ENCODE measurements around the gene RHBDF2. TPM values are rescaled to one million over a fixed set of nuclear protein-coding genes. Genes with fewer than 3 reads are reported as not detected.
A peak's percentile ranks its signal among the peaks of the same experiment; 100 is the strongest.

RHBDF2 gene
- polyA plus RNA-seq, 1 donor (not counting 4 experiments of a cell fraction or from before 2014, with no cell fraction given) = 14.9 TPM

- Histone ChIP-seq H3K4me3 (ENCODE audit: control insufficient read depth in 2 of 3, extremely low read depth in 1 of 3, insufficient read depth in 2 of 3, low read depth in 1 of 3, low read length in 3 of 3) (peak overlapping the region; percentile 87 to 97 (median 94)), H3K79me2 (ENCODE audit: control insufficient read depth, insufficient read depth, low read length) (peaks cover 55% of the 10 kb centered on the region), H3K27me3 (ENCODE audit: control insufficient read depth, extremely low read depth, insufficient read depth, low read length) (no peaks in the 10 kb centered on the region), H4K20me1 (ENCODE audit: control insufficient read depth, extremely low read depth, insufficient read depth, low read length) (peaks cover 21% of the 10 kb centered on the region), H3K36me3 (ENCODE audit: control insufficient read depth in 2 of 2, extremely low read depth in 1 of 2, insufficient read depth in 2 of 2, low read length in 2 of 2) (peaks cover 5 to 6% of the 10 kb centered on the region in 2 experiments), H3K9ac (ENCODE audit: control insufficient read depth, extremely low read depth, insufficient read depth, low read length) (peak overlapping the region; percentile 95), H3K4me2 (ENCODE audit: control insufficient read depth, extremely low read depth, insufficient read depth, low read depth, low read length) (peak overlapping the region; percentile 84), H3K9me3 (ENCODE audit: control insufficient read depth, low read depth, low read length) (no peaks in the 10 kb centered on the region), H3K9me1 (ENCODE audit: control insufficient read depth, extremely low read depth, insufficient read depth, low read length) (peaks cover 3% of the 10 kb centered on the region), H2AFZ (ENCODE audit: control insufficient read depth, low read length) (no peak overlapping the region), H3K4me1 (ENCODE audit: control insufficient read depth, extremely low read depth, insufficient read depth, low read length) (peaks cover 33% of the 10 kb centered on the region), H3K27ac (ENCODE audit: control insufficient read depth, insufficient read depth, low read length) (peak overlapping the region; percentile 91)
- dilution Hi-C loops (cut with MboI; ENCODE audit: extremely low pct_ligation_motif_present, low sequenced_read_pairs) = no loop called here
- no peak for FAIRE-seq
- DNase-seq (ENCODE audit: low read depth, low spot score) = no peak
- TF ChIP-seq CTCF (optimal IDR thresholded peaks at IDR 0.05 in 1 of 3, IDR thresholded peaks at IDR 0.05 in 1 of 3, conservative IDR thresholded peaks at IDR 0.05 in 1 of 3; ENCODE audit: extremely low read depth in 1 of 3, insufficient read depth in 2 of 3, low read length in 3 of 3) (no peak), EZH2 (IDR thresholded peaks at IDR 0.05; ENCODE audit: low read length) (no peak)
Observed at GRCh38 chr17:76499267-76499667, 2.0 kb downstream of the RHBDF2 start.

GRCh38 chr17:76498876-76499251 is 2.4 kb downstream of the RHBDF2 start:
- peak overlapping the region; percentile 87 to 97 (median 94) for H3K4me3 ChIP-seq (ENCODE audit: control insufficient read depth in 2 of 3, extremely low read depth in 1 of 3, insufficient read depth in 2 of 3, low read depth in 1 of 3, low read length in 3 of 3)
- no peak for FAIRE-seq
- peak overlapping the region; percentile 91 for H3K27ac ChIP-seq (ENCODE audit: control insufficient read depth, insufficient read depth, low read length)
- H3K36me3 ChIP-seq (ENCODE audit: control insufficient read depth in 2 of 2, extremely low read depth in 1 of 2, insufficient read depth in 2 of 2, low read length in 2 of 2) = peaks cover 5 to 6% of the 10 kb centered on the region in 2 experiments
- TF ChIP-seq CTCF (optimal IDR thresholded peaks at IDR 0.05 in 1 of 3, IDR thresholded peaks at IDR 0.05 in 1 of 3, conservative IDR thresholded peaks at IDR 0.05 in 1 of 3; ENCODE audit: extremely low read depth in 1 of 3, insufficient read depth in 2 of 3, low read length in 3 of 3) (no peak), EZH2 (IDR thresholded peaks at IDR 0.05; ENCODE audit: low read length) (no peak)
- no peaks in the 10 kb centered on the region for H3K9me3 ChIP-seq (ENCODE audit: control insufficient read depth, low read depth, low read length)
- H4K20me1 ChIP-seq (ENCODE audit: control insufficient read depth, extremely low read depth, insufficient read depth, low read length) = peaks cover 21% of the 10 kb centered on the region
- dilution Hi-C loops (cut with MboI; ENCODE audit: extremely low pct_ligation_motif_present, low sequenced_read_pairs) = no loop called here
- peaks cover 58% of the 10 kb centered on the region for H3K79me2 ChIP-seq (ENCODE audit: control insufficient read depth, insufficient read depth, low read length)
- no peak for DNase-seq (ENCODE audit: low read depth, low spot score)
- peaks cover 3% of the 10 kb centered on the region for H3K9me1 ChIP-seq (ENCODE audit: control insufficient read depth, extremely low read depth, insufficient read depth, low read length)
- peak overlapping the region; percentile 95 for H3K9ac ChIP-seq (ENCODE audit: control insufficient read depth, extremely low read depth, insufficient read depth, low read length)
- H3K4me1 ChIP-seq (ENCODE audit: control insufficient read depth, extremely low read depth, insufficient read depth, low read length) = peaks cover 36% of the 10 kb centered on the region
- H2AFZ ChIP-seq (ENCODE audit: control insufficient read depth, low read length) = no peak overlapping the region
- peak overlapping the region; percentile 84 for H3K4me2 ChIP-seq (ENCODE audit: control insufficient read depth, extremely low read depth, insufficient read depth, low read depth, low read length)
- H3K27me3 ChIP-seq (ENCODE audit: control insufficient read depth, extremely low read depth, insufficient read depth, low read length) = no peaks in the 10 kb centered on the region

Data from keratinocyte (primary cell).